H1 (cell line): Measurements from ENCODE around the gene EPHA4. TPM values are rescaled to one million over a fixed set of nuclear protein-coding genes. Genes with fewer than 3 reads are reported as not detected.

Experiments used
- CTCF ChIA-PET: fragments of 300-600 bp; sonication (Branson Sonifier 250); formaldehyde crosslinking; loops from one replicate; lab custom pipeline; 2021; ENCODE audit not compliant: partially characterized antibody; lab: Charles Lee
- POLR2A ChIA-PET: fragments of 300-600 bp; sonication (Branson Sonifier 250); formaldehyde crosslinking; loops from one replicate; lab custom pipeline; 2021; ENCODE audit warnings: inconsistent platforms; ENCODE audit not compliant: partially characterized antibody; lab: Charles Lee
- DNase-seq, 2 experiments: peaks; one replicate each; pipeline versions ENCODE4 v3.0.0 to v3.0.0-alpha.2; 2010 to 2022; ENCODE audit warnings: low spot score in 2 of 2, low read depth in 1 of 2, mixed read lengths in 1 of 2
- FAIRE-seq: peaks from 2 replicates; lab custom pipeline; 2011; peaks lifted over from hg19 to GRCh38; lab: Jason Lieb, UNC
- H2AFZ ChIP-seq: 2 replicates; pipeline ENCODE4 v1.8.1; 2012; ENCODE audit warnings: low read length, inconsistent platforms
- H2AK5ac ChIP-seq: 2 replicates; pipeline ENCODE4 v1.6.1; 2013; ENCODE audit warnings: low read depth, low read length
- H2BK120ac ChIP-seq: replicated peaks from 2 replicates; pipeline ENCODE3; 2013; ENCODE audit warnings: low read depth, low read length, inconsistent platforms
- H2BK12ac ChIP-seq: 2 replicates; pipeline ENCODE4 v1.6.1; 2013; ENCODE audit warnings: low read depth, low read length
- H2BK15ac ChIP-seq: 2 replicates; pipeline ENCODE4 v1.6.1; 2013; ENCODE audit warnings: low read length
- H2BK20ac ChIP-seq: 2 replicates; pipeline ENCODE4 v1.6.1; 2013; ENCODE audit warnings: low read length
- H2BK5ac ChIP-seq: 2 replicates; pipeline ENCODE4 v1.6.1; 2013; ENCODE audit warnings: low read depth, low read length
- H3K14ac ChIP-seq: 2 replicates; pipeline ENCODE4 v1.6.1; 2013; ENCODE audit warnings: inconsistent platforms; ENCODE audit not compliant: insufficient read length
- H3K18ac ChIP-seq: 2 replicates; pipeline ENCODE4 v1.6.1; 2013; ENCODE audit warnings: low read length; ENCODE audit errors: extremely low read depth
- H3K23ac ChIP-seq: 2 replicates; pipeline ENCODE4 v1.6.1; 2013; ENCODE audit warnings: inconsistent platforms; ENCODE audit not compliant: insufficient read length
- H3K23me2 ChIP-seq: 2 replicates; pipeline ENCODE4 v1.6.1; 2013; ENCODE audit warnings: low read depth, low read length
- H3K27ac ChIP-seq: 2 replicates; pipeline ENCODE4 v1.6.1; 2011; ENCODE audit warnings: low read depth, low read length, inconsistent platforms
- H3K27me3 ChIP-seq, 4 experiments: replicated peaks in 1 of 4; 1 replicate in 1 of 4; 2 replicates in 3 of 4; pipeline versions ENCODE4 v1.6.1 to v1.8.1; 2011 to 2013; ENCODE audit warnings: low read length in 3 of 4, mild to moderate bottlenecking in 3 of 4, inconsistent platforms in 2 of 4, mixed read lengths in 2 of 4, moderate library complexity in 1 of 4; ENCODE audit not compliant: control insufficient read depth in 3 of 4, insufficient read depth in 3 of 4; ENCODE audit errors: extremely low read depth in 1 of 4
- H3K36me3 ChIP-seq, 4 experiments: 2 replicates each; pipeline versions ENCODE4 v1.6.1 to v1.8.1; 2011 to 2013; ENCODE audit warnings: mild to moderate bottlenecking in 4 of 4, low read length in 3 of 4, moderate library complexity in 2 of 4, control low read depth in 1 of 4, inconsistent platforms in 1 of 4; ENCODE audit not compliant: insufficient read depth in 4 of 4, control insufficient read depth in 2 of 4
- H3K4ac ChIP-seq: replicated peaks from 2 replicates; pipeline ENCODE3; 2013; ENCODE audit warnings: low read length, low read depth, mixed read lengths, inconsistent platforms; ENCODE audit not compliant: insufficient read length
- H3K4me1 ChIP-seq, 4 experiments: replicated peaks in 1 of 4; 1 replicate in 1 of 4; 2 replicates in 3 of 4; pipeline versions ENCODE4 v1.6.1 to v1.8.1; 2011 to 2013; ENCODE audit warnings: low read length in 3 of 4, inconsistent platforms in 2 of 4, mixed read lengths in 1 of 4; ENCODE audit not compliant: insufficient read depth in 4 of 4, control insufficient read depth in 3 of 4
- H3K4me2 ChIP-seq, 2 experiments: 2 replicates each; pipeline versions ENCODE4 v1.6.1 to v1.8.1; 2011 to 2013; ENCODE audit warnings: low read depth in 2 of 2, low read length in 2 of 2, control low read depth in 1 of 2, inconsistent platforms in 1 of 2, mild to moderate bottlenecking in 1 of 2; ENCODE audit not compliant: insufficient read depth in 1 of 2
- H3K4me3 ChIP-seq, 4 experiments: fragments of 200-600, 300-600 bp in 1 of 4; sonication (generic), shearing (Covaris generic), sonication (Bioruptor Twin) in 1 of 4; 2 replicates each; pipeline versions ENCODE4 v1.5.1 to v1.8.1; 2011 to 2016; ENCODE audit warnings: low read length in 4 of 4, low read depth in 3 of 4, control low read depth in 2 of 4, inconsistent platforms in 2 of 4, mild to moderate bottlenecking in 2 of 4, mixed read lengths in 1 of 4, moderate library complexity in 1 of 4; ENCODE audit not compliant: insufficient read depth in 2 of 4; ENCODE audit errors: extremely low read depth in 1 of 4
- H3K56ac ChIP-seq: replicated peaks from 2 replicates; pipeline ENCODE3; 2013; ENCODE audit warnings: low read depth, mild to moderate bottlenecking, mixed read lengths, low read length, inconsistent platforms; ENCODE audit not compliant: insufficient read length
- H3K79me1 ChIP-seq: 2 replicates; pipeline ENCODE4 v1.6.1; 2013; ENCODE audit warnings: low read depth, low read length, control low read depth
- H3K79me2 ChIP-seq, 2 experiments: 2 replicates each; pipeline versions ENCODE4 v1.6.1 to v1.8.1; 2012 to 2013; ENCODE audit warnings: low read length in 2 of 2, mild to moderate bottlenecking in 2 of 2, inconsistent platforms in 1 of 2; ENCODE audit not compliant: insufficient read depth in 2 of 2, control insufficient read depth in 1 of 2
- H3K9ac ChIP-seq, 4 experiments: replicated peaks in 1 of 4; 1 replicate in 1 of 4; 2 replicates in 3 of 4; pipeline versions ENCODE4 v1.6.1 to v1.8.1; 2011 to 2013; ENCODE audit warnings: low read depth in 3 of 4, low read length in 3 of 4, control low read depth in 2 of 4, mild to moderate bottlenecking in 2 of 4, moderate library complexity in 2 of 4, inconsistent platforms in 1 of 4; ENCODE audit errors: extremely low read depth in 1 of 4
- H3K9me3 ChIP-seq, 2 experiments: 2 replicates each; pipeline versions ENCODE4 v1.6.1 to v1.8.1; 2012 to 2013; ENCODE audit warnings: mild to moderate bottlenecking in 2 of 2, moderate library complexity in 2 of 2, control low read depth in 1 of 2, inconsistent platforms in 1 of 2, low read depth in 1 of 2, low read length in 1 of 2, mixed read lengths in 1 of 2; ENCODE audit not compliant: insufficient read depth in 2 of 2
- H4K20me1 ChIP-seq, 2 experiments: replicated peaks in 1 of 2; 2 replicates each; pipeline versions ENCODE3 to v1.8.1; 2011 to 2013; ENCODE audit warnings: inconsistent platforms in 2 of 2, low read length in 2 of 2, mild to moderate bottlenecking in 1 of 2; ENCODE audit not compliant: insufficient read depth in 2 of 2, control insufficient read depth in 1 of 2
- H4K5ac ChIP-seq: 2 replicates; pipeline ENCODE4 v1.6.1; 2013; ENCODE audit warnings: low read length, low read depth, mixed read lengths, inconsistent platforms; ENCODE audit not compliant: insufficient read length
- H4K8ac ChIP-seq: 2 replicates; pipeline ENCODE4 v1.8.0; 2013; ENCODE audit warnings: mild to moderate bottlenecking, moderate library complexity, low read length, inconsistent platforms; ENCODE audit not compliant: insufficient read depth; ENCODE audit errors: extremely low read depth
- H4K91ac ChIP-seq: replicated peaks from 2 replicates; pipeline ENCODE3; 2013; ENCODE audit warnings: low read length, mixed read lengths, inconsistent platforms; ENCODE audit not compliant: insufficient read length
- ASH2L ChIP-seq: fragments of 200-600, 300-600 bp; sonication (generic); IDR thresholded peaks from one replicate; pipeline ENCODE4 v1.7.1; 2017; ENCODE audit warnings: low read length
- CBX5 ChIP-seq: fragments of 300-800, 300-1000 bp; sonication (generic); IDR thresholded peaks from 2 replicates; pipeline ENCODE4 v1.7.1; 2016; ENCODE audit warnings: antibody characterized with exemption, low read length, low read depth
- CHD1 ChIP-seq: IDR thresholded peaks from 2 replicates; pipeline ENCODE4 v1.6.1; 2012; ENCODE audit warnings: low read depth, low read length, improper control_type of control experiment
- CHD2 ChIP-seq: IDR thresholded peaks from 2 replicates; pipeline ENCODE4 v1.6.1; 2012; ENCODE audit warnings: low read length, improper control_type of control experiment
- JUN ChIP-seq: IDR thresholded peaks from 2 replicates; pipeline ENCODE4 v1.6.1; 2011; ENCODE audit warnings: low read depth, mild to moderate bottlenecking, improper control_type of control experiment, low read length
- JUND ChIP-seq: IDR thresholded peaks from 2 replicates; pipeline ENCODE4 v1.6.1; 2011; ENCODE audit warnings: mild to moderate bottlenecking, improper control_type of control experiment, low read length
- NANOG ChIP-seq: IDR thresholded peaks from 2 replicates; pipeline ENCODE4 v1.6.1; 2011; ENCODE audit warnings: low read length, low read depth, mild to moderate bottlenecking, inconsistent platforms; ENCODE audit not compliant: insufficient read depth, poor library complexity, severe bottlenecking
- NRF1 ChIP-seq: IDR thresholded peaks from 2 replicates; pipeline ENCODE4 v1.6.1; 2011; ENCODE audit warnings: mild to moderate bottlenecking, low read depth, low read length, improper control_type of control experiment
- POU5F1 ChIP-seq: IDR thresholded peaks from 2 replicates; pipeline ENCODE4 v1.6.1; 2011; ENCODE audit warnings: low read depth, mild to moderate bottlenecking, low read length, moderate library complexity
- SAP30 ChIP-seq: fragments of 300-600 bp; sonication (generic); IDR thresholded peaks from 2 replicates; pipeline ENCODE4 v1.7.1; 2012; ENCODE audit warnings: low read length, moderate library complexity, mild to moderate bottlenecking, inconsistent platforms; ENCODE audit not compliant: insufficient read depth, insufficient replicate concordance
- SP2 ChIP-seq: IDR thresholded peaks from 2 replicates; pipeline ENCODE4 v1.6.1; 2012; ENCODE audit warnings: mild to moderate bottlenecking, low read length, inconsistent platforms
- SP4 ChIP-seq: IDR thresholded peaks from 2 replicates; pipeline ENCODE4 v1.6.1; 2012; ENCODE audit warnings: low read length, inconsistent platforms
- TAF7 ChIP-seq: optimal IDR thresholded peaks from 2 replicates; pipeline ENCODE3; 2011; ENCODE audit warnings: low read depth, mild to moderate bottlenecking, inconsistent platforms, low read length, moderate library complexity, borderline replicate concordance
- TBP ChIP-seq: IDR thresholded peaks from 2 replicates; pipeline ENCODE4 v1.6.1; 2011; ENCODE audit warnings: low read depth, low read length, improper control_type of control experiment
- YY1 ChIP-seq: IDR thresholded peaks from 2 replicates; pipeline ENCODE4 v1.6.1; 2011; ENCODE audit warnings: low read depth, mild to moderate bottlenecking, low read length
- ZNF274 ChIP-seq: IDR thresholded peaks from 2 replicates; pipeline ENCODE4 v1.7.0; 2012; ENCODE audit warnings: low read length, borderline replicate concordance; ENCODE audit errors: extremely low read depth
- WGBS, 2 experiments: shearing (Covaris generic) in 1 of 2; methylation state at CpG; one replicate each; pipeline versions ENCODE4 v1.1.6 to v1.1.7; 2013 to 2015; ENCODE audit warnings: low lambda C conversion rate in 2 of 2, mixed read lengths in 2 of 2, inconsistent platforms in 1 of 2, low coverage in 1 of 2, missing lambda C conversion rate in 1 of 2; ENCODE audit not compliant: insufficient replicate concordance in 2 of 2, insufficient coverage in 1 of 2, insufficient read length in 1 of 2; ENCODE audit errors: extremely low coverage in 1 of 2, missing lambda C conversion rate in 1 of 2; 5-methylcytosine and 5-hydroxymethylcytosine counted together
- polyA plus RNA-seq, 7 experiments: library from polyadenylated mRNA; depleted of rRNA in 3 of 7; stranded (reverse) in 5 of 7; unstranded in 2 of 7; fragments of >200 nt in 5 of 7; fragments of 200-250 nt in 2 of 7; gene quantifications; 1 replicate in 5 of 7; 2 replicates in 1 of 7; 4 replicates in 1 of 7; pipeline versions ENCODE4 v1.2.1 to v1.2.3, GENCODE V29; 2011 to 2013; ENCODE audit warnings: missing spikeins in 2 of 7, mixed read lengths in 2 of 7
- total RNA-seq: library from RNA; stranded (reverse); fragmentation: NEBNext Ultra II Directional; extraction: Animal tissue kit (Norgen Biotek cat#: 25700); gene quantifications from 2 replicates; pipeline ENCODE4 v1.2.1, GENCODE V29; 2021

Gene EPHA4
- total and polyA plus RNA-seq, 2 of the 8 experiments (the other 6 are each of a cell fraction or from before 2014, with no cell fraction given), result 4.3 to 5.7 TPM

DNA sequence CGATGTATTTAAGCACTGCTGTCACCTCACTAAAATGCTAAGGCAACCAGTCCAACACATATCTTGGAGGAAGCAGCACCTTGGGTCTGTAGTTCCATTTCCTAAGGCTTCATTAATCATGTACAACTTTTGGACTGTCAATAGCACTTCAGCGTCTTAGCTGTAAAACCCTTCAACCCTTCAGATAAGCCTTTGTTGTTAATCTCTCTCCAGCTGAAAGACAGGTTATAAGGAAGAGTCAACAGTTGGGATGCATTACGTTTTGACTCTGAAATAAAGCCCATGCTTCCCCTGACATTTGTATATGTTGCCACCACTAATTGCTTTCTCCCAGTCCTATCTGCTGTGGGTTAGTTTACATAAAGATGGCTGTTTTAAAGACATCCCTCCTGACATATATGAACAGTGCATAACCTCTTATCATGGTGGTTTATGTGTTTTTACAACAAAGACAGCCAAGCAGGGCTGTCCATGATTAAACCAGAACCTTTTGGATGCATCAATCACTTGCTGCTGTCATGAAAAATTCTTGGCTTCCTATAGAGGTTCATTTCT, 81.5 kb downstream of the EPHA4 start:
- POLR2A ChIA-PET, result no interaction called here
- Histone ChIP-seq H3K4me2 (no peak overlapping the region), H4K20me1 (no peaks in the 10 kb centered on the region), H3K9me3 (no peaks in the 10 kb centered on the region), H4K5ac (no peak overlapping the region), H3K27me3 (no peaks in the 10 kb centered on the region), H3K56ac (no peak overlapping the region), H3K27ac (no peak overlapping the region), H2AFZ (no peak overlapping the region), H3K23ac (no peak overlapping the region), H2BK5ac (no peak overlapping the region), H3K9ac (no peak overlapping the region), H2BK20ac (no peak overlapping the region), H3K36me3 (no peaks in the 10 kb centered on the region), H3K14ac (no peak overlapping the region), H2BK15ac (no peak overlapping the region), H3K23me2 (no peaks in the 10 kb centered on the region), H4K8ac (no peak overlapping the region), H3K18ac (no peak overlapping the region), H4K91ac (no peak overlapping the region), H3K79me2 (no peaks in the 10 kb centered on the region), H2BK12ac (no peak overlapping the region), H3K4ac (no peak overlapping the region), H3K79me1 (no peaks in the 10 kb centered on the region), H3K4me3 (no peak overlapping the region), H2BK120ac (no peak overlapping the region), H2AK5ac (no peak overlapping the region), H3K4me1 (peaks cover 0 to 2% (median 0%) of the 10 kb centered on the region in 4 experiments; a peak in 1 of 7 replicates)
- FAIRE-seq (no peak), DNase-seq (no peak)
- CTCF ChIA-PET, result interaction anchor here (0.7 kb wide), 1 partner anchor 978 kb away, joined by 3 read pairs; no protein-coding TSS in a partner anchor
- 88% methylated on average over 3 of the region's 3 CpGs; no CpG with 5 or more reads in 1 of the 2 experiments for WGBS, 2 experiments
- TF ChIP-seq CHD2, result no peak
- TF ChIP-seq ASH2L, result no peak
- no peak for TF ChIP-seq POU5F1
- no peak for TF ChIP-seq JUN
- no peak for TF ChIP-seq CBX5
- TF ChIP-seq TBP, result no peak
- no peak for TF ChIP-seq ZNF274
- no peak for TF ChIP-seq CHD1
- no peak for TF ChIP-seq NRF1
- no peak for TF ChIP-seq JUND
- TF ChIP-seq SAP30, result no peak
- no peak for TF ChIP-seq YY1
- no peak for TF ChIP-seq NANOG
- no peak for TF ChIP-seq TAF7
- TF ChIP-seq SP2, result no peak
- no peak for TF ChIP-seq SP4
